ENCODE results near the gene HPSE2. TPM values are rescaled to one million over a fixed set of nuclear protein-coding genes. Genes with fewer than 3 reads are reported as not detected.

The HPSE2 gene
- polyA plus RNA-seq, 1 of the 3 experiments (the other 2 are of a cell fraction), result not detected

DNA sequence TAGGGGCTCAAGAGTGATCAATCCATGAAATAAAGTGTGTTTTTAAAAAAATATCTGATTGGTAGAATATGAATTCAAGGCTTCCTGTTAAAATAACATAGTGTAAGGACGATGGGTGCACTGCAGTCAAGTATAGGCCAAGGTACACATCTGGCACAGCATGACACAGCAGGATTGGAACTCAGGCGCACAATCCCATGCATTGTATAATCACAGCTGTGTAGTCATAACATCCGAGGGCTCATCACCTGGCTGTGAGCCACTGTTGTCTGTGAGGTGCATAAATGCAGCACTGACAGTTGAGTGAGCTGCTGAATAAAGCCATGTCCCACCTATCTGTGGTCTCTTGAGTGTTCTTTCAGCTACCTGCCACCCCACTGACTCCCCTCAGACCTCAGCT lies 646.6 kb downstream of the HPSE2 start (continued):
- TF ChIP-seq, protein P1, sequence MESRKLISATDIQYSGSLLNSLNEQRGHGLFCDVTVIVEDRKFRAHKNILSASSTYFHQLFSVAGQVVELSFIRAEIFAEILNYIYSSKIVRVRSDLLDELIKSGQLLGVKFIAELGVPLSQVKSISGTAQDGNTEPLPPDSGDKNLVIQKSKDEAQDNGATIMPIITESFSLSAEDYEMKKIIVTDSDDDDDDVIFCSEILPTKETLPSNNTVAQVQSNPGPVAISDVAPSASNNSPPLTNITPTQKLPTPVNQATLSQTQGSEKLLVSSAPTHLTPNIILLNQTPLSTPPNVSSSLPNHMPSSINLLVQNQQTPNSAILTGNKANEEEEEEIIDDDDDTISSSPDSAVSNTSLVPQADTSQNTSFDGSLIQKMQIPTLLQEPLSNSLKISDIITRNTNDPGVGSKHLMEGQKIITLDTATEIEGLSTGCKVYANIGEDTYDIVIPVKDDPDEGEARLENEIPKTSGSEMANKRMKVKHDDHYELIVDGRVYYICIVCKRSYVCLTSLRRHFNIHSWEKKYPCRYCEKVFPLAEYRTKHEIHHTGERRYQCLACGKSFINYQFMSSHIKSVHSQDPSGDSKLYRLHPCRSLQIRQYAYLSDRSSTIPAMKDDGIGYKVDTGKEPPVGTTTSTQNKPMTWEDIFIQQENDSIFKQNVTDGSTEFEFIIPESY (IDR thresholded peaks at IDR 0.05; ENCODE audit: borderline replicate concordance, low read depth), result no peak

DNA sequence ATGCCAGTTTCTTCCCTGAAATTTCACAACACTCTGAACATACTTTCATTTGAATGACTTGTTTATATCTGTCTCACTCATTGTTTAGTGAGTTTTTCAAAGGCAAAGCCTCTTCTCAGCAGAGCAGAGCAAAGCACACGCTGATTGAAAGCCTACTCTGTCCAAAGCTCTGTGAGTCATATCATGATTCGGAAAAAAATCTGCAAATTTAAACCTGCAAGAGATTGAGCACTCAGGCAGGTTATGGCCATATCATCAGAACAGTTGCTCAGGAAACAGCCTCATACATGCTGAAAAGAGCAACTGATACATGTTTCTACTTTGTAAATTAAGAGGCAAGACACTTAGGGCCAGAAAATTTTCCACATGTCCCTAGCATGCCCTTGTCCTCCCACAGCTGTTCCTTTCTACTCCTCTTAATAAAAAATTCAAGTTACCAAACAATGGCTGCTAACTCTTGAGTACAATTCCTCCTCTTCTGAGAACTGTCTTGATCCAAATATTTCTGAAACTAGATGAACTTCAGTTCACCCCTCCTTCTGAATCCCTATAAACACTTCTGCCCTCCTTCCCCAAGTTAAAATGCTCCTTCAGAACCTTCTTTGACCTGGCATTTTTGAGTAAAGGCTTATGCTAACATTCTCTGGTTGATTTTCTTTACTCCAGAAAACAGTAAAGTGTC lies 648.4 kb downstream of the HPSE2 start:
- no peak overlapping the region for H2AFZ ChIP-seq (ENCODE audit: low read depth)
- no peaks in the 10 kb centered on the region for H3K36me3 ChIP-seq (replicated peaks in 1 of 2; ENCODE audit: control insufficient read depth in 1 of 2, insufficient read depth in 2 of 2, low read length in 1 of 2)
- no peak for DNase-seq
- H3K9me2 ChIP-seq, result no peaks in the 10 kb centered on the region
- H3K79me2 ChIP-seq (ENCODE audit: insufficient read depth), result no peaks in the 10 kb centered on the region
- ChIA-PET POLR2A (no interaction called here), CTCF (interaction anchor here (0.9 to 1.2 kb wide), 2 partner anchors 23 to 60 kb away, joined by 3 read pairs; no protein-coding TSS in a partner anchor)
- no peak overlapping the region for H3K9ac ChIP-seq
- WGBS (ENCODE audit: low lambda C conversion rate), result 3% methylated on average over 2 of the region's 2 CpGs
- no peak for TF ChIP-seq EZH2phosphoT487 (IDR thresholded peaks at IDR 0.05; ENCODE audit: borderline replicate concordance, low read depth)
- TF ChIP-seq RAD21 (IDR thresholded peaks at IDR 0.05; ENCODE audit: low read length), result no peak
- TF ChIP-seq EP300 (IDR thresholded peaks at IDR 0.05; ENCODE audit: borderline replicate concordance in 1 of 2, low read depth in 1 of 2, low read length in 1 of 2), result no peak
- H3K27me3 ChIP-seq (ENCODE audit: insufficient read depth), result no peaks in the 10 kb centered on the region
- no peak overlapping the region for H3K4me2 ChIP-seq
- no peaks in the 10 kb centered on the region for H4K20me1 ChIP-seq (ENCODE audit: insufficient read depth)
- no peaks in the 10 kb centered on the region for H3K9me3 ChIP-seq
- H3F3A ChIP-seq (replicated peaks; ENCODE audit: insufficient read depth), result no peaks in the 10 kb centered on the region
- H3K4me1 ChIP-seq (ENCODE audit: control insufficient read depth in 1 of 2, insufficient read depth in 2 of 2, low read depth in 1 of 2, low read length in 1 of 2), result no peaks in the 10 kb centered on the region
- H3K27ac ChIP-seq (ENCODE audit: low read depth in 2 of 2, low read length in 1 of 2), result no peak overlapping the region
- H3K4me3 ChIP-seq (ENCODE audit: low read depth in 2 of 2, low read length in 1 of 2), result no peak overlapping the region

DNA sequence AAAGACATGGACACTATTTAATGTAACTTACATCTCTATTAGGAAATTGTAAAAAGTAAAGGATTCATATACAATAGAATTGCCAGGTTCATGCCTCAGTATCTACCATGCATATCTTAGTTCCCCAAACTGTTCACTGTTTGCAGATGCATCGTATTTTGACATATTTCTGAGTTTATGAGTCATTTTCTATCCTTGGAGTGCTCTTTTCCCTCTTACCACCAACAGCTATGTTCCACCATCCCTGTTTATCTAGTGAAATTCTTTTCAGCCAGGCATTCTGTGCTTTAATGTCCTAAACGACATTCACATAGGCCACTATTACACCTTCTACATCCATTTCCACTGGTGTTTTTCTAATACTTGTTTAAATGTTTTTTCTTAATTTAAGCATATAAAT lies 649.6 kb downstream of the HPSE2 start:
- no peak for DNase-seq
- no peaks in the 10 kb centered on the region for H4K20me1 ChIP-seq (ENCODE audit: insufficient read depth)
- 1% methylated on average over 2 of the region's 2 CpGs for WGBS (ENCODE audit: low lambda C conversion rate)
- no peaks in the 10 kb centered on the region for H3K9me3 ChIP-seq
- H3K4me1 ChIP-seq (ENCODE audit: control insufficient read depth in 1 of 2, insufficient read depth in 2 of 2, low read depth in 1 of 2, low read length in 1 of 2), result no peaks in the 10 kb centered on the region
- H3K79me2 ChIP-seq (ENCODE audit: insufficient read depth), result no peaks in the 10 kb centered on the region
- H3K4me2 ChIP-seq, result no peak overlapping the region
- no peaks in the 10 kb centered on the region for H3K9me2 ChIP-seq
- H3K4me3 ChIP-seq (ENCODE audit: low read depth in 2 of 2, low read length in 1 of 2), result no peak overlapping the region
- H3F3A ChIP-seq (replicated peaks; ENCODE audit: insufficient read depth), result no peaks in the 10 kb centered on the region
- H3K27ac ChIP-seq (ENCODE audit: low read depth in 2 of 2, low read length in 1 of 2), result no peak overlapping the region
- H2AFZ ChIP-seq (ENCODE audit: low read depth), result no peak overlapping the region
- H3K27me3 ChIP-seq (ENCODE audit: insufficient read depth), result no peaks in the 10 kb centered on the region
- POLR2A ChIA-PET, result interaction anchor here (0.6 kb wide), 1 partner anchor 166 kb away, joined by 3 read pairs; no protein-coding TSS in a partner anchor
- no peak overlapping the region for H3K9ac ChIP-seq
- H3K36me3 ChIP-seq (replicated peaks in 1 of 2; ENCODE audit: control insufficient read depth in 1 of 2, insufficient read depth in 2 of 2, low read length in 1 of 2), result no peaks in the 10 kb centered on the region
- CTCF ChIA-PET, result interaction anchor here (1.2 to 1.8 kb wide), 2 partner anchors 59 to 119 kb away, joined by 3 read pairs; no protein-coding TSS in a partner anchor
- TF ChIP-seq FOXJ3 (CRISPR knock-in tag; IDR thresholded peaks at IDR 0.05) (no peak), RFX5 (IDR thresholded peaks at IDR 0.05; ENCODE audit: low read length) (no peak), TEAD4 (IDR thresholded peaks at IDR 0.05; ENCODE audit: borderline replicate concordance, insufficient read depth) (no peak), POLR2AphosphoS5 (IDR thresholded peaks at IDR 0.05; ENCODE audit: low read depth, low read length) (no peak), TCF12 (IDR thresholded peaks at IDR 0.05) (no peak), GATA2 (CRISPR knock-in tag; IDR thresholded peaks at IDR 0.05) (no peak), JUND (IDR thresholded peaks at IDR 0.05) (no peak), NRF1 (IDR thresholded peaks at IDR 0.05; ENCODE audit: low read depth, low read length) (no peak), EZH2phosphoT487 (IDR thresholded peaks at IDR 0.05; ENCODE audit: borderline replicate concordance, low read depth) (no peak), SIN3A (IDR thresholded peaks at IDR 0.05; ENCODE audit: borderline replicate concordance, low read depth, low read length) (no peak), CHD2 (IDR thresholded peaks at IDR 0.05; ENCODE audit: low read length, partially characterized antibody) (no peak)
- TF ChIP-seq, protein P2, sequence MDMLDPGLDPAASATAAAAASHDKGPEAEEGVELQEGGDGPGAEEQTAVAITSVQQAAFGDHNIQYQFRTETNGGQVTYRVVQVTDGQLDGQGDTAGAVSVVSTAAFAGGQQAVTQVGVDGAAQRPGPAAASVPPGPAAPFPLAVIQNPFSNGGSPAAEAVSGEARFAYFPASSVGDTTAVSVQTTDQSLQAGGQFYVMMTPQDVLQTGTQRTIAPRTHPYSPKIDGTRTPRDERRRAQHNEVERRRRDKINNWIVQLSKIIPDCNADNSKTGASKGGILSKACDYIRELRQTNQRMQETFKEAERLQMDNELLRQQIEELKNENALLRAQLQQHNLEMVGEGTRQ (IDR thresholded peaks at IDR 0.05; ENCODE audit: borderline replicate concordance, low read depth, low read length), result no peak
- TF ChIP-seq, protein P3, sequence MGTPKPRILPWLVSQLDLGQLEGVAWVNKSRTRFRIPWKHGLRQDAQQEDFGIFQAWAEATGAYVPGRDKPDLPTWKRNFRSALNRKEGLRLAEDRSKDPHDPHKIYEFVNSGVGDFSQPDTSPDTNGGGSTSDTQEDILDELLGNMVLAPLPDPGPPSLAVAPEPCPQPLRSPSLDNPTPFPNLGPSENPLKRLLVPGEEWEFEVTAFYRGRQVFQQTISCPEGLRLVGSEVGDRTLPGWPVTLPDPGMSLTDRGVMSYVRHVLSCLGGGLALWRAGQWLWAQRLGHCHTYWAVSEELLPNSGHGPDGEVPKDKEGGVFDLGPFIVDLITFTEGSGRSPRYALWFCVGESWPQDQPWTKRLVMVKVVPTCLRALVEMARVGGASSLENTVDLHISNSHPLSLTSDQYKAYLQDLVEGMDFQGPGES (IDR thresholded peaks at IDR 0.05; ENCODE audit: low read depth, low read length), result no peak
- TF ChIP-seq, protein P1 (IDR thresholded peaks at IDR 0.05; ENCODE audit: borderline replicate concordance, low read depth), result no peak
- TF ChIP-seq, protein P4, sequence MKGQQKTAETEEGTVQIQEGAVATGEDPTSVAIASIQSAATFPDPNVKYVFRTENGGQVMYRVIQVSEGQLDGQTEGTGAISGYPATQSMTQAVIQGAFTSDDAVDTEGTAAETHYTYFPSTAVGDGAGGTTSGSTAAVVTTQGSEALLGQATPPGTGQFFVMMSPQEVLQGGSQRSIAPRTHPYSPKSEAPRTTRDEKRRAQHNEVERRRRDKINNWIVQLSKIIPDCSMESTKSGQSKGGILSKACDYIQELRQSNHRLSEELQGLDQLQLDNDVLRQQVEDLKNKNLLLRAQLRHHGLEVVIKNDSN (IDR thresholded peaks at IDR 0.05; ENCODE audit: borderline replicate concordance, low read depth), result no peak

All from SK-N-SH (cell line).